BLaER1 treated with 17β-estradiol and CSF1 and Interleukin-3, amounts not matched to agents 10 nM and 100 nM (cell line): ENCODE measurements around the gene TMEM63A.

ENCODE experiments used
- H3K27ac ChIP-seq, 11 experiments: shearing (Covaris generic); formaldehyde crosslinking; 2 replicates each; pipeline ENCODE4 v1.8.1; 2022
- H3K27me3 ChIP-seq, 11 experiments: shearing (Covaris generic); formaldehyde crosslinking; 2 replicates each; pipeline ENCODE4 v1.8.1; 2022
- H3K36me3 ChIP-seq, 11 experiments: shearing (Covaris generic); formaldehyde crosslinking; 2 replicates each; pipeline ENCODE4 v1.8.1; 2022
- H3K4me1 ChIP-seq, 10 experiments: shearing (Covaris generic); formaldehyde crosslinking; 2 replicates each; pipeline ENCODE4 v1.8.1; 2022
- H3K4me2 ChIP-seq, 11 experiments: shearing (Covaris generic); formaldehyde crosslinking; 2 replicates each; pipeline ENCODE4 v1.8.1; 2022
- H3K4me3 ChIP-seq, 10 experiments: shearing (Covaris generic); formaldehyde crosslinking; 2 replicates each; pipeline ENCODE4 v1.8.1; 2022
- H3K9ac ChIP-seq, 11 experiments: shearing (Covaris generic); formaldehyde crosslinking; 2 replicates each; pipeline ENCODE4 v1.8.1; 2022
- H3K9me3 ChIP-seq, 11 experiments: shearing (Covaris generic); formaldehyde crosslinking; replicated peaks in 1 of 11; 2 replicates each; pipeline ENCODE4 v1.8.1; 2022
- H4K20me1 ChIP-seq, 11 experiments: shearing (Covaris generic); formaldehyde crosslinking; 2 replicates each; pipeline ENCODE4 v1.8.1; 2022
- Cebpa-rat ChIP-seq, 11 experiments: shearing (Covaris generic); IDR thresholded peaks; 2 replicates each; pipeline ENCODE4 v1.8.1; 2022

Gene TMEM63A

GRCh38 chr1:225914391-225914790, 32.2 kb upstream of the TMEM63A start:
- no peak overlapping the region for H3K27ac ChIP-seq
- H3K4me3 ChIP-seq: no peak overlapping the region
- H3K9me3 ChIP-seq: peaks cover 0 to 5% (median 0%) of the 10 kb centered on the region in 11 experiments; a peak in 1 of 22 replicates
- H3K9ac ChIP-seq: no peak overlapping the region
- TF ChIP-seq Cebpa-rat (IDR thresholded peaks at IDR 0.05): no peak
- H3K36me3 ChIP-seq: peaks cover 36 to 83% (median 73%) of the 10 kb centered on the region in 11 experiments
- peaks cover 5 to 15% (median 9%) of the 10 kb centered on the region in 10 experiments for H3K4me1 ChIP-seq
- H3K4me2 ChIP-seq: no peak overlapping the region
- H4K20me1 ChIP-seq: peaks cover 0 to 8% (median 0%) of the 10 kb centered on the region in 11 experiments; a peak in 4 of 22 replicates
- no peaks in the 10 kb centered on the region for H3K27me3 ChIP-seq

GRCh38 chr1:225911191-225912130, 29.3 kb upstream of the TMEM63A start:
- Histone ChIP-seq H3K4me3 (no peak overlapping the region), H3K27ac (no peak overlapping the region), H3K4me2 (no peak overlapping the region), H3K27me3 (no peaks in the 10 kb centered on the region), H3K4me1 (peaks cover 0 to 9% (median under 1%) of the 10 kb centered on the region in 10 experiments; a peak in 8 of 20 replicates), H4K20me1 (peaks cover 0 to 5% (median 0%) of the 10 kb centered on the region in 11 experiments; a peak in 3 of 22 replicates), H3K9ac (no peak overlapping the region), H3K9me3 (peaks cover 0 to 5% (median 0%) of the 10 kb centered on the region in 11 experiments; a peak in 1 of 22 replicates), H3K36me3 (peaks cover 8 to 54% (median 43%) of the 10 kb centered on the region in 11 experiments)
- no peak for TF ChIP-seq Cebpa-rat (IDR thresholded peaks at IDR 0.05)

DNA sequence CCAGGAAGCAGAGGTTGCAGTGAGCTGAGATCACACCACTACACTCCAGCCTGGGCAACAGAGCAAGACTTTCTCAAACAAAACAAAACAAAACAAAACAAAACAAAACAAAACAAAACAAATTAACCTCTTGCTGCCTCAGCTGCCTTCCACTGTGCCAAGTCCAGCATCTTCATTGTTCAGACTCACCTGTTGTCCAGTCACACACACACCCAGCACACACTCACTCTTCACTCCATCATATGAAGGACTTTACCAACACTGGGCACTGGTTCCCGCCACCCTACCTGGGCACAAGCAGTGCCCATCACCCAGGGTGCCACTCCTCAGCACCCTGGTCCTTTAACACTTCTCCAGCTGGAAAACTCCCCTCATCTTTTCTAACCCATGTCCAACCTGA, 27.3 kb upstream of the TMEM63A start:
- H3K9me3 ChIP-seq: peaks cover 0 to 5% (median 0%) of the 10 kb centered on the region in 11 experiments; a peak in 1 of 22 replicates
- no peak overlapping the region for H3K4me3 ChIP-seq
- H3K9ac ChIP-seq: no peak overlapping the region
- peaks cover 0 to 16% (median 4%) of the 10 kb centered on the region in 10 experiments; a peak in 7 of 20 replicates for H3K4me1 ChIP-seq
- H4K20me1 ChIP-seq: no peaks in the 10 kb centered on the region
- TF ChIP-seq Cebpa-rat (IDR thresholded peaks at IDR 0.05): no peak
- H3K36me3 ChIP-seq: peaks cover 5 to 34% (median 28%) of the 10 kb centered on the region in 11 experiments; a peak in 17 of 22 replicates
- no peak overlapping the region for H3K27ac ChIP-seq
- 0 out of 22 replicates have a peak overlapping the region, but pooled peaks of 1 of the 11 experiments have one; percentile 12 for H3K4me2 ChIP-seq
- no peaks in the 10 kb centered on the region for H3K27me3 ChIP-seq

GRCh38 chr1:225908773-225909172, 26.6 kb upstream of the TMEM63A start:
- Histone ChIP-seq H3K4me2 (no peak overlapping the region), H3K27me3 (no peaks in the 10 kb centered on the region)

GRCh38 chr1:225908013-225908640, 25.9 kb upstream of the TMEM63A start:
- Histone ChIP-seq H4K20me1 (no peaks in the 10 kb centered on the region), H3K4me2 (no peak overlapping the region), H3K36me3 (peaks cover 0 to 22% (median 16%) of the 10 kb centered on the region in 11 experiments; a peak in 13 of 22 replicates), H3K9me3 (peaks cover 0 to 5% (median 0%) of the 10 kb centered on the region in 11 experiments; a peak in 1 of 22 replicates), H3K27me3 (no peaks in the 10 kb centered on the region), H3K9ac (no peak overlapping the region), H3K4me3 (no peak overlapping the region), H3K27ac (no peak overlapping the region), H3K4me1 (peaks cover 0 to 16% (median 4%) of the 10 kb centered on the region in 10 experiments; a peak in 7 of 20 replicates)
- TF ChIP-seq Cebpa-rat (IDR thresholded peaks at IDR 0.05): no peak

More at GRCh38 chr1:225908773-225909172, 26.6 kb upstream of the TMEM63A start:
- TF ChIP-seq Cebpa-rat (IDR thresholded peaks at IDR 0.05): no peak
- no peak overlapping the region for H3K9ac ChIP-seq
- H3K27ac ChIP-seq: no peak overlapping the region
- H3K36me3 ChIP-seq: peaks cover 3 to 28% (median 22%) of the 10 kb centered on the region in 11 experiments; a peak in 14 of 22 replicates
- H3K9me3 ChIP-seq: peaks cover 0 to 5% (median 0%) of the 10 kb centered on the region in 11 experiments; a peak in 1 of 22 replicates
- no peaks in the 10 kb centered on the region for H4K20me1 ChIP-seq
- H3K4me1 ChIP-seq: peaks cover 0 to 16% (median 4%) of the 10 kb centered on the region in 10 experiments; a peak in 7 of 20 replicates
- H3K4me3 ChIP-seq: no peak overlapping the region

DNA sequence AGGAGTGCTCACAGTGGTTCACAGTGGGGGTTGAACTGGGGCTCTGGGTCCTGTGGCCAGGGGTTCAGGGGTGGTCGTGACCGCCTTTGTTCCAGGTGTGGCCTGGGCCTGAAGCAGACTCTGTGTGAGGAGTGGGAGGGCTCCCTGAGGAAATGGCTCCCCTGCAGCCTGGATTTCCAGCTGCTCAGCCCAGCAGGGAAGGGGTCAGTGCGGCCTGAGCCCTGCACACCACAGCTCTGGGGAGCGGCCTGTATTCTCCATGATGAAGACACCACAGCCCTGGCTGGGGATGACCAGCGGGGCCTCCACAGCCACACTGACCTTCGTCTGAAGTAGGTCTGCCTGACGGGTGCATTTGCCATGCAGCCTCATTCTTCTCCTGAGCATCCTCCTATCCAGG, 25.2 kb upstream of the TMEM63A start:
- Histone ChIP-seq H4K20me1 (no peaks in the 10 kb centered on the region), H3K9ac (no peak overlapping the region), H3K27me3 (no peaks in the 10 kb centered on the region), H3K9me3 (peaks cover 0 to 5% (median 0%) of the 10 kb centered on the region in 11 experiments; a peak in 1 of 22 replicates), H3K4me1 (peaks cover 0 to 16% (median 4%) of the 10 kb centered on the region in 10 experiments; a peak in 7 of 20 replicates), H3K4me2 (no peak overlapping the region), H3K27ac (no peak overlapping the region), H3K36me3 (peaks cover 0 to 14% (median 12%) of the 10 kb centered on the region in 11 experiments; a peak in 10 of 22 replicates), H3K4me3 (no peak overlapping the region)
- TF ChIP-seq Cebpa-rat (IDR thresholded peaks at IDR 0.05): no peak

GRCh38 chr1:225906467-225906866, 24.3 kb upstream of the TMEM63A start:
- Histone ChIP-seq H4K20me1 (no peaks in the 10 kb centered on the region), H3K27me3 (no peaks in the 10 kb centered on the region), H3K27ac (no peak overlapping the region), H3K9ac (0 out of 22 replicates have a peak overlapping the region, but pooled peaks of 1 of the 11 experiments have one; percentile 1), H3K9me3 (peaks cover 0 to 3% (median 0%) of the 10 kb centered on the region in 11 experiments; a peak in 1 of 22 replicates), H3K4me2 (peak overlapping the region in 6 of 11 experiments; percentile 2 to 44 (median 34); a peak in 10 of 22 replicates), H3K36me3 (peaks cover 0 to 5% (median 3%) of the 10 kb centered on the region in 11 experiments; a peak in 6 of 22 replicates), H3K4me1 (peaks cover 0 to 16% (median 4%) of the 10 kb centered on the region in 10 experiments; a peak in 7 of 20 replicates), H3K4me3 (no peak overlapping the region)
- TF ChIP-seq Cebpa-rat (IDR thresholded peaks at IDR 0.05): no peak

- Histone ChIP-seq H3K36me3 (no peaks in the 10 kb centered on the region), H3K4me1 (peaks cover 0 to 9% (median 5%) of the 10 kb centered on the region in 10 experiments; a peak in 8 of 20 replicates), H3K4me2 (no peak overlapping the region), H3K9ac (no peak overlapping the region), H3K4me3 (no peak overlapping the region), H3K27ac (no peak overlapping the region), H3K27me3 (no peaks in the 10 kb centered on the region), H4K20me1 (no peaks in the 10 kb centered on the region), H3K9me3 (no peaks in the 10 kb centered on the region)
- TF ChIP-seq Cebpa-rat (IDR thresholded peaks at IDR 0.05): no peak
These were observed 21.4 kb upstream of the TMEM63A start for GRCh38 chr1:225903623-225904022.
